ENCODE data around the gene P3H1.
"Not testable (repeated sequence)": the region's sequence is repeated elsewhere in the genome, so short reads cannot be mapped to it uniquely, and the experiment has no call there.

P3H1 gene

GRCh38 chr1:42735056-42735455 lies 31.8 kb downstream of the P3H1 start:
- Histone ChIP-seq H3K4me1 (ENCODE audit: control insufficient read depth, low read depth, low read length) (peaks cover 13% of the 10 kb centered on the region), H3K27me3 (ENCODE audit: control insufficient read depth, insufficient read depth, low read length) (no peaks in the 10 kb centered on the region), H3K9ac (ENCODE audit: low read length) (no peak overlapping the region), H3K4me3 (ENCODE audit: low read length) (no peak overlapping the region), H3K36me3 (ENCODE audit: control insufficient read depth, low read depth, low read length) (no peaks in the 10 kb centered on the region), H3K9me3 (ENCODE audit: control insufficient read depth, low read depth, low read length) (no peaks in the 10 kb centered on the region), H3K27ac (ENCODE audit: low read length) (no peak overlapping the region)

GRCh38 chr1:42734201-42735035 lies 32.4 kb downstream of the P3H1 start:
- no peak overlapping the region for H3K4me3 ChIP-seq (ENCODE audit: low read length)
- no peak overlapping the region for H3K27ac ChIP-seq (ENCODE audit: low read length)
- peaks cover 9% of the 10 kb centered on the region for H3K4me1 ChIP-seq (ENCODE audit: control insufficient read depth, low read depth, low read length)
- H3K36me3 ChIP-seq (ENCODE audit: control insufficient read depth, low read depth, low read length): no peaks in the 10 kb centered on the region
- no peaks in the 10 kb centered on the region for H3K9me3 ChIP-seq (ENCODE audit: control insufficient read depth, low read depth, low read length)
- H3K9ac ChIP-seq (ENCODE audit: low read length): no peak overlapping the region
- H3K27me3 ChIP-seq (ENCODE audit: control insufficient read depth, insufficient read depth, low read length): no peaks in the 10 kb centered on the region

- no peak overlapping the region for H3K9ac ChIP-seq (ENCODE audit: low read length)
- H3K27ac ChIP-seq (ENCODE audit: low read length): no peak overlapping the region
Observed at GRCh38 chr1:42733415-42734200, 33.2 kb downstream of the P3H1 start.

GRCh38 chr1:42732126-42732680 lies 34.6 kb downstream of the P3H1 start:
- Histone ChIP-seq H3K36me3 (ENCODE audit: control insufficient read depth, low read depth, low read length) (no peaks in the 10 kb centered on the region), H3K4me3 (ENCODE audit: low read length) (no peak overlapping the region), H3K27me3 (ENCODE audit: control insufficient read depth, insufficient read depth, low read length) (no peaks in the 10 kb centered on the region), H3K27ac (ENCODE audit: low read length) (no peak overlapping the region), H3K9ac (ENCODE audit: low read length) (no peak overlapping the region), H3K9me3 (ENCODE audit: control insufficient read depth, low read depth, low read length) (no peaks in the 10 kb centered on the region), H3K4me1 (ENCODE audit: control insufficient read depth, low read depth, low read length) (peaks cover 9% of the 10 kb centered on the region)

More at GRCh38 chr1:42733415-42734200, 33.2 kb downstream of the P3H1 start:
- H3K36me3 ChIP-seq (ENCODE audit: control insufficient read depth, low read depth, low read length): no peaks in the 10 kb centered on the region
- H3K4me3 ChIP-seq (ENCODE audit: low read length): no peak overlapping the region
- peaks cover 9% of the 10 kb centered on the region for H3K4me1 ChIP-seq (ENCODE audit: control insufficient read depth, low read depth, low read length)
- H3K9me3 ChIP-seq (ENCODE audit: control insufficient read depth, low read depth, low read length): no peaks in the 10 kb centered on the region
- no peaks in the 10 kb centered on the region for H3K27me3 ChIP-seq (ENCODE audit: control insufficient read depth, insufficient read depth, low read length)

GRCh38 chr1:42731585-42731984 lies 35.2 kb downstream of the P3H1 start:
- Histone ChIP-seq H3K9ac (ENCODE audit: low read length) (no peak overlapping the region), H3K4me3 (ENCODE audit: low read length) (no peak overlapping the region), H3K9me3 (ENCODE audit: control insufficient read depth, low read depth, low read length) (no peaks in the 10 kb centered on the region), H3K4me1 (ENCODE audit: control insufficient read depth, low read depth, low read length) (peaks cover 9% of the 10 kb centered on the region), H3K27me3 (ENCODE audit: control insufficient read depth, insufficient read depth, low read length) (no peaks in the 10 kb centered on the region), H3K36me3 (ENCODE audit: control insufficient read depth, low read depth, low read length) (no peaks in the 10 kb centered on the region), H3K27ac (ENCODE audit: low read length) (no peak overlapping the region)

GRCh38 chr1:42730988-42731387 lies 35.8 kb downstream of the P3H1 start:
- no peak overlapping the region for H3K9ac ChIP-seq (ENCODE audit: low read length)
- no peaks in the 10 kb centered on the region for H3K9me3 ChIP-seq (ENCODE audit: control insufficient read depth, low read depth, low read length)
- H3K36me3 ChIP-seq (ENCODE audit: control insufficient read depth, low read depth, low read length): no peaks in the 10 kb centered on the region
- no peak overlapping the region for H3K4me3 ChIP-seq (ENCODE audit: low read length)
- no peaks in the 10 kb centered on the region for H3K27me3 ChIP-seq (ENCODE audit: control insufficient read depth, insufficient read depth, low read length)
- H3K4me1 ChIP-seq (ENCODE audit: control insufficient read depth, low read depth, low read length): peaks cover 9% of the 10 kb centered on the region
- no peak overlapping the region for H3K27ac ChIP-seq (ENCODE audit: low read length)

GRCh38 chr1:42730002-42730401 lies 36.8 kb downstream of the P3H1 start:
- Histone ChIP-seq H3K4me3 (ENCODE audit: low read length) (no peak overlapping the region), H3K27me3 (ENCODE audit: control insufficient read depth, insufficient read depth, low read length) (no peaks in the 10 kb centered on the region), H3K4me1 (ENCODE audit: control insufficient read depth, low read depth, low read length) (peaks cover 9% of the 10 kb centered on the region), H3K36me3 (ENCODE audit: control insufficient read depth, low read depth, low read length) (no peaks in the 10 kb centered on the region), H3K27ac (ENCODE audit: low read length) (no peak overlapping the region), H3K9ac (ENCODE audit: low read length) (no peak overlapping the region), H3K9me3 (ENCODE audit: control insufficient read depth, low read depth, low read length) (no peaks in the 10 kb centered on the region)

GRCh38 chr1:42725820-42726219 lies 41.0 kb downstream of the P3H1 start:
- not testable (repeated sequence) for H3K4me3 ChIP-seq (ENCODE audit: low read length); H3K36me3 ChIP-seq (ENCODE audit: control insufficient read depth, low read depth, low read length); H3K27ac ChIP-seq (ENCODE audit: low read length); H3K27me3 ChIP-seq (ENCODE audit: control insufficient read depth, insufficient read depth, low read length); H3K9ac ChIP-seq (ENCODE audit: low read length); H3K4me1 ChIP-seq (ENCODE audit: control insufficient read depth, low read depth, low read length); H3K9me3 ChIP-seq (ENCODE audit: control insufficient read depth, low read depth, low read length)

GRCh38 chr1:42723511-42723910 lies 43.3 kb downstream of the P3H1 start:
- H3K27ac ChIP-seq (ENCODE audit: low read length): no peak overlapping the region
- H3K4me3 ChIP-seq (ENCODE audit: low read length): no peak overlapping the region
- H3K36me3 ChIP-seq (ENCODE audit: control insufficient read depth, low read depth, low read length): no peaks in the 10 kb centered on the region
- no peaks in the 10 kb centered on the region for H3K27me3 ChIP-seq (ENCODE audit: control insufficient read depth, insufficient read depth, low read length)
- H3K9ac ChIP-seq (ENCODE audit: low read length): no peak overlapping the region
- no peaks in the 10 kb centered on the region for H3K4me1 ChIP-seq (ENCODE audit: control insufficient read depth, low read depth, low read length)
- H3K9me3 ChIP-seq (ENCODE audit: control insufficient read depth, low read depth, low read length): no peaks in the 10 kb centered on the region

GRCh38 chr1:42722403-42722802 lies 44.4 kb downstream of the P3H1 start:
- H3K9ac ChIP-seq (ENCODE audit: low read length); H3K27me3 ChIP-seq (ENCODE audit: control insufficient read depth, insufficient read depth, low read length); H3K4me1 ChIP-seq (ENCODE audit: control insufficient read depth, low read depth, low read length): not testable (repeated sequence)

GRCh38 chr1:42721926-42722325 lies 44.9 kb downstream of the P3H1 start:
- Histone ChIP-seq H3K4me1 (ENCODE audit: control insufficient read depth, low read depth, low read length) (no peaks in the 10 kb centered on the region), H3K36me3 (ENCODE audit: control insufficient read depth, low read depth, low read length) (no peaks in the 10 kb centered on the region), H3K4me3 (ENCODE audit: low read length) (no peak overlapping the region), H3K9ac (ENCODE audit: low read length) (no peak overlapping the region), H3K9me3 (ENCODE audit: control insufficient read depth, low read depth, low read length) (no peaks in the 10 kb centered on the region), H3K27ac (ENCODE audit: low read length) (no peak overlapping the region), H3K27me3 (ENCODE audit: control insufficient read depth, insufficient read depth, low read length) (no peaks in the 10 kb centered on the region)

More at GRCh38 chr1:42722403-42722802, 44.4 kb downstream of the P3H1 start:
- not testable (repeated sequence) for H3K36me3 ChIP-seq (ENCODE audit: control insufficient read depth, low read depth, low read length); H3K9me3 ChIP-seq (ENCODE audit: control insufficient read depth, low read depth, low read length); H3K27ac ChIP-seq (ENCODE audit: low read length); H3K4me3 ChIP-seq (ENCODE audit: low read length)
